ENCODE results near the gene TNFSF15. TPM values are rescaled to one million over a fixed set of nuclear protein-coding genes. Genes with fewer than 3 reads are reported as not detected.

TNFSF15 gene
- total and polyA plus RNA-seq, 12 donors = 0.37 to 4.3 (median 1.3) TPM

- Histone ChIP-seq H3K9me3 (replicated peaks in 1 of 3) (no peaks in the 10 kb centered on the region), H3K36me3 (replicated peaks in 1 of 2) (no peaks in the 10 kb centered on the region)
- no peak for DNase-seq
Observed at GRCh38 chr9:114849450-114849849, 43.6 kb upstream of the TNFSF15 start.

GRCh38 chr9:114847492-114848417 is 41.9 kb upstream of the TNFSF15 start:
- DNase-seq = no peak
- TF ChIP-seq CTCF (IDR thresholded peaks at IDR 0.05) (no peak), POLR2A (IDR thresholded peaks at IDR 0.05) (no peak)
- 91 to 94% (median 93%) methylated on average over 4 of the region's 4 CpGs for WGBS, 4 donors
- Histone ChIP-seq H3K27ac (no peak overlapping the region), H3K4me1 (replicated peaks in 1 of 2) (peaks cover 0 to 5% of the 10 kb centered on the region in 2 donors), H3K36me3 (replicated peaks in 1 of 2) (no peaks in the 10 kb centered on the region), H3K27me3 (no peaks in the 10 kb centered on the region), H3K9me3 (replicated peaks in 1 of 3) (no peaks in the 10 kb centered on the region), H3K4me3 (no peak overlapping the region)
- intact Hi-C loops (cut with DNase I) = no loop called here

More at GRCh38 chr9:114849450-114849849, 43.6 kb upstream of the TNFSF15 start:
- intact Hi-C loops (cut with DNase I) = no loop called here
- Histone ChIP-seq H3K4me1 (replicated peaks in 1 of 2) (peaks cover 0 to 5% of the 10 kb centered on the region in 2 donors), H3K27me3 (no peaks in the 10 kb centered on the region), H3K27ac (no peak overlapping the region), H3K4me3 (no peak overlapping the region)
- 38 to 75% (median 64%) methylated on average over 2 of the region's 2 CpGs for whole genome bisulfite sequencing, 4 donors
- TF ChIP-seq POLR2A (IDR thresholded peaks at IDR 0.05) (no peak), CTCF (IDR thresholded peaks at IDR 0.05) (no peak)

- H3K4me3 ChIP-seq = no peak overlapping the region
- no peaks in the 10 kb centered on the region for H3K9me3 ChIP-seq (replicated peaks in 1 of 3)
- H3K4me1 ChIP-seq (replicated peaks in 1 of 2) = no peaks in the 10 kb centered on the region
- intact Hi-C loops (cut with DNase I) = no loop called here
- no peak for DNase-seq
- H3K27me3 ChIP-seq = no peaks in the 10 kb centered on the region
- H3K36me3 ChIP-seq (replicated peaks in 1 of 2) = no peaks in the 10 kb centered on the region
- WGBS, 4 donors = 87 to 94% (median 92%) methylated on average over 5 of the region's 5 CpGs
- no peak overlapping the region for H3K27ac ChIP-seq
- TF ChIP-seq CTCF (IDR thresholded peaks at IDR 0.05) (no peak), POLR2A (IDR thresholded peaks at IDR 0.05) (no peak)
Observed at GRCh38 chr9:114845373-114845772, 39.5 kb upstream of the TNFSF15 start.

GRCh38 chr9:114844766-114845165 is 38.9 kb upstream of the TNFSF15 start:
- 41 to 69% (median 51%) methylated on average over 3 of the region's 3 CpGs for WGBS, 4 donors
- intact Hi-C loops (cut with DNase I) = no loop called here
- no peaks in the 10 kb centered on the region for H3K4me1 ChIP-seq (replicated peaks in 1 of 2)

More at GRCh38 chr9:114844766-114845165, 38.9 kb upstream of the TNFSF15 start:
- H3K27ac ChIP-seq = no peak overlapping the region
- no peak for DNase-seq
- no peak overlapping the region for H3K4me3 ChIP-seq
- TF ChIP-seq CTCF (IDR thresholded peaks at IDR 0.05) = no peak
- TF ChIP-seq POLR2A (IDR thresholded peaks at IDR 0.05) = no peak
- H3K36me3 ChIP-seq (replicated peaks in 1 of 2) = no peaks in the 10 kb centered on the region
- H3K27me3 ChIP-seq = no peaks in the 10 kb centered on the region
- H3K9me3 ChIP-seq (replicated peaks in 1 of 3) = no peaks in the 10 kb centered on the region

Measured in adrenal gland (tissue), 12 donors.